Thymus (tissue), 11 donors: Measurements from ENCODE around the gene CLEC4F. TPM values are rescaled to one million over a fixed set of nuclear protein-coding genes. Genes with fewer than 3 reads are reported as not detected.

Source experiments
- DNase-seq, 9 donors: peaks; one replicate each; pipeline ENCODE4 v3.0.0-alpha.2; 2013; ENCODE audit warnings: low spot score in 9 of 9, low read depth in 6 of 9, missing footprints in 1 of 9
- H3K27ac ChIP-seq, 2 donors: one replicate each; pipeline ENCODE4 v1.5.1; 2013; ENCODE audit warnings: control low read depth in 1 of 2, low read depth in 1 of 2, low read length in 1 of 2, mild to moderate bottlenecking in 1 of 2, moderate library complexity in 1 of 2
- H3K27me3 ChIP-seq, 2 donors: one replicate each; pipeline ENCODE4 v1.5.1; 2013; ENCODE audit warnings: low read length in 1 of 2; ENCODE audit not compliant: control insufficient read depth in 2 of 2, insufficient read depth in 1 of 2
- H3K36me3 ChIP-seq, 2 donors: one replicate each; pipeline ENCODE4 v1.5.1; 2013; ENCODE audit warnings: low read length in 1 of 2, mild to moderate bottlenecking in 1 of 2, moderate library complexity in 1 of 2; ENCODE audit not compliant: control insufficient read depth in 2 of 2, insufficient read depth in 2 of 2
- H3K4me1 ChIP-seq, 2 donors: one replicate each; pipeline ENCODE4 v1.5.1; 2013; ENCODE audit warnings: low read length in 2 of 2; ENCODE audit not compliant: control insufficient read depth in 2 of 2, insufficient read depth in 2 of 2
- H3K4me3 ChIP-seq, 2 donors: one replicate each; pipeline ENCODE4 v1.5.1; 2013; ENCODE audit warnings: low read length in 2 of 2, control low read depth in 1 of 2, mild to moderate bottlenecking in 1 of 2
- H3K9me3 ChIP-seq, 2 donors: one replicate each; pipeline ENCODE4 v1.5.1; 2013; ENCODE audit warnings: low read length in 1 of 2, mild to moderate bottlenecking in 1 of 2; ENCODE audit not compliant: control insufficient read depth in 2 of 2, insufficient read depth in 1 of 2
- WGBS: extraction: QIAGEN DNeasy Blood & Tissue Kit; methylation state at CpG from one replicate; pipeline ENCODE4 v1.1.7; 2013; 5-methylcytosine and 5-hydroxymethylcytosine counted together
- polyA plus RNA-seq: library from polyadenylated mRNA; stranded (reverse); fragments of 200-250 nt; gene quantifications from one replicate; pipeline ENCODE4 v1.2.3, GENCODE V29; 2013
- total RNA-seq: library from RNA; stranded (reverse); fragments of 120-200 nt; gene quantifications from one replicate; pipeline ENCODE4 v1.2.4, GENCODE V29; 2013
- donor health status: healthy.

The CLEC4F gene
- total and polyA plus RNA-seq, 2 donors = 0.09 to 0.25 TPM

DNA sequence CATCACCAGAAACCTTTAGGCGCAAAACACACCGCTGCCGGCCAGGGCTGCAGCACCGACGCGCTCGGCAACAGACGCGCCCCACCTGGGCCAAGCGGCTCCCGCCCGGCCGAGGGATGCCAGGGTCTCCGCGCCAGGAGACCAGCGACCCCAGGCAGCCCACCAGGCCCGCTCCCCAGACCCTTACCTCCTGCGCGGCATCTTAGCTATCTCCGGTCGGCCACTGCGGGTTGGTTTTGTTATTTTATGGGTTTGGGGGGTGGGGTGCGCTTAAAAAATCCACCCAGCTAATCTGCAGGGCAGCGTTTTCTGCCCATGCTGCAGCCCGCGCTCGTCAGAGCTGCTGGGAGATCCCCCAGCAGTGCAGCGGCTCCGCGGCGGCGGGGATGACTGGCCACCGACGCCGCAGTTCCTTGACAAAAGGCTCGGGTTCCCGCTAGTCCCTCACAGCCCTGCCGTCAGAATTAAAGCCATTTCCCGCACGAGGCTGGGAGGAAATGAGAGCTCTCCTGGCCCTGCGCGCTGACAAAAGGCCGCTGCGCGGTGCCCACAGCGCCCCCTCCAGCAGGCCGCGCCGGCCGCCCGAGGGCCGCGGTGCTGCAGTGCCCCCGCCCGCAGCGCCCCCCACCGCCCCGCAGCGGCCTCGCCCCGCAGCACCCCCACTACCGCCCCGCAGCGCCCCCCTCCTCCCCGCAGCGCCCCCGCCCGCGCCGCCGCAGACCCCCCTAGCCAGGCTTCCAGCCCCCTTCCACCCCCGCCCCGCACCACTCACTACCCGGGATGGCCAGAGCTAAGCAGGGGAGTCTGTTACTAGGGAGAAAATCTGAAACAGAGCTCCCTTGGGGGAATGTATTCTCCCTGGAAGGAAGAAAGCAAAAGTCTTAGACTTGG lies 52.5 kb downstream of the CLEC4F start, which contains the start of gene ADD2:
TSS of gene ADD2 (minus strand) at position 502 of the 891 bp plus-strand sequence. CDS start 61,792 bp downstream, outside the sequence.
- Histone ChIP-seq H3K9me3 (no peaks in the 10 kb centered on the region), H3K27me3 (peaks cover 25 to 82% of the 10 kb centered on the region in 2 donors), H3K4me1 (peaks cover 8 to 10% of the 10 kb centered on the region in 2 donors), H3K4me3 (peak within 1 kb of the TSS in 1 of 2 donors; percentile 37), H3K36me3 (no peaks in the 10 kb centered on the region), H3K27ac (no peak within 1 kb of the TSS)
- peak in 1 of 9 donors; percentile 15 for DNase-seq
- WGBS = 3% methylated on average over 73 of the region's 74 CpGs

DNA sequence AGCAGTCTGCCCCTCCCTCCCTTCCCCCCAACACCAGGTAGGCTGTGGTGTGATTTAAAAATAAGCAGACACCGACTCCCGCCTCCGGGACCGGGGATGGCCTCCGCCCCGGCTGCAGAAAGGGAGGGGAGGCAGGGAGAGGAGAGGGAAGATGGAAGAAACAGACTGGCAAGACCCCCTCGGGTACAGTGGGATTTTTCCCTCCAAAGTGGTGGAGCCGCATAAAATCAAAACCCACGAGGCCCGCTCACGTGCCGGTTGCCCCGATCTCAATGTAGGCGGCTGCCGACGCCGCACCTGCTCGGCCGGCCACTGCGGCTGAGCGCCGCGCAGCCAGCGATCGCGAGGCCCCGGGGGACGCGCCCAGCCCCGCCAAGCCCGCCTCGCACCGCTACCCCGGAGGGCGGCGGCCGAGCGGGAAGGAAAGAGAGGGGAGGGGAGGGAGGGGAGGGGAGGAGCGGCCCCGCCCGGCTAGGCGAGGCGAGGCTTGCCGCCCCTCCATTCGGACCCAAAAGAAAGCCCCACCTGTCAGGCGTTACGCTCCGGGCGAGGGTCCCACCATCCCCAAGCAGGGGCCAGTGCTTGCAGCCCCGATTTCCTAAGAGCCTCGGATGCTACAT lies 53.2 kb downstream of the CLEC4F start:
- peak overlapping the region in 1 of 2 donors; percentile 37 for H3K4me3 ChIP-seq
- no peak for DNase-seq
- no peaks in the 10 kb centered on the region for H3K9me3 ChIP-seq
- H3K27me3 ChIP-seq = peaks cover 25 to 81% of the 10 kb centered on the region in 2 donors
- no peak overlapping the region for H3K27ac ChIP-seq
- H3K36me3 ChIP-seq = no peaks in the 10 kb centered on the region
- 2% methylated on average over 51 of the region's 51 CpGs for WGBS
- peaks cover 8 to 10% of the 10 kb centered on the region in 2 donors for H3K4me1 ChIP-seq

DNA sequence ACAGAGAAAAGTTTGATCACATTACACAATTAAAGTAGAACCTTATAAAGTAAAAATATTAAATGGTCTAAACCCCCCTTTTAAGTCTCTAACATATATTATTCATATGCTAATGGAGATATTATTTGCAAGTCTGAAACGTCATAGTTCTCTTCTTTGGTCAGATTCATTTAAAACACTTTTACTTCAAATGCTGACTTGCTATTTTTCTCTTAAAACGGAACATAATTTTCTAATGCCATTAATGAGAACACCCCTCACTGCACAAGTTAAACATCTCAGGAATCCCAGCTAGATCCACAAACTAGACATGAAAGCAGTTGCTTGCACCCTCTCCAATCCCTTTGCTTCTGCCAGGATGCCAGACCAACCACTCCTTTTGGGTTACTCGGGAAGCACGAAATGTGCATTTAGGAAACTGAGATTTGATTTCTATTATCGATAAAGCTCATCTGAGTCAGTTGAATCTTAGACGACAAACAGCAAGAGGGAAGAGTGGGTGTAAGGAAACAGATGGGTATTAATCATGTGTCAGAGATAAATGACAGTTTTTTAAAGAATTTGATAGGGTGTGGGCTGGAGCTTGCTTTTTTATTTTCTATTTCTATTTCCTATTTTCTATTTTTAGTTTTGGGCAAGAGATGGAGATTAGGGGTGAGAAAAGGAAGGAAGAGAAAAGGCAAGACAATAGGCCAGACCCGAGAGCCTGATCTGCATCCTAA lies 53.9 kb downstream of the CLEC4F start:
- Histone ChIP-seq H3K27ac (no peak overlapping the region), H3K36me3 (no peaks in the 10 kb centered on the region), H3K9me3 (no peaks in the 10 kb centered on the region), H3K4me3 (no peak overlapping the region), H3K4me1 (peaks cover 8 to 10% of the 10 kb centered on the region in 2 donors), H3K27me3 (peaks cover 25 to 75% of the 10 kb centered on the region in 2 donors)
- no peak for DNase-seq
- WGBS = 8% methylated on average over 7 of the region's 7 CpGs

DNA sequence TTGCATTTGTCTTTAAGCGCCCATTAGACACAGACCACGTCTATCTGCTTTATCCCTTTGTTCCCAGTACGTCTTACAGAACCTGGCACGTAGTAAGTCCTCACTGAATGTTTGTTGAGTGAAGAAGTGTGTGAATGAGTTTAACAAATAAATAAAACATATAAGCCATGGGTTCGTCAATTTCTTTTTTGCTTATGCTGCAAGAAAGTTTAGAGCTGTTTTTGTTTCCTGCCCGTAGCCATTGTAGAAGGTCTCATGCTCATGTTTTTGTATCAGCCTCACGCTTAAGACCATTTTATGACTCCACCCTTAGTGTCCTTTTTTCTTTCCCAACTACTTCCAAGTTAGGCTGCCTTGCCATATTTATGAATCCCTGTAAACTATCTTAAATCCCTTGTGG lies 54.9 kb downstream of the CLEC4F start:
- Histone ChIP-seq H3K27me3 (peaks cover 25 to 66% of the 10 kb centered on the region in 2 donors), H3K4me1 (peaks cover 8 to 10% of the 10 kb centered on the region in 2 donors), H3K27ac (no peak overlapping the region), H3K4me3 (no peak overlapping the region), H3K36me3 (no peaks in the 10 kb centered on the region), H3K9me3 (no peaks in the 10 kb centered on the region)
- no peak for DNase-seq
- WGBS = 94% methylated on average over 7 of the region's 7 CpGs

DNA sequence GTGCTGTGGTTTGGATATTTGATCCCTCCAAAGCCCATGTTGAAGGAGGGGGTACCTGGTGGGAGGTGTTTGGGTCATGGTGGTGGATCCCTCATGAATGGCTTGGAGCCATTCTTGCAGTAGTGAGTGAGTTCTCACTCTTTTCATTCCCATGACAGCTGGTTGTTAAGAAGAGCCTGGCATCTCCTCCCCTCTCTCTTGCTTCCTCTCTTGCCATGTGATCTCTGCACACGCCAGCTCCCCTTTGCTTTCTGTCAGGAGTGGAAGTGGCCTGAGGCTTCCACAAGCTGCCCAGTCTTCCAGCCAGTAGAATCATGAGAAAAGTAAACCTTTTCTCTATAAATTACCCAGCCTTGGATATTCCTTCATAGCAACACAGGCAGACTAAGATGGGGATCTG lies 61.0 kb downstream of the CLEC4F start:
- no peak overlapping the region for H3K27ac ChIP-seq
- 69% methylated on average over 1 of the region's 1 CpG for WGBS
- no peak overlapping the region for H3K4me3 ChIP-seq
- H3K4me1 ChIP-seq = no peaks in the 10 kb centered on the region
- H3K27me3 ChIP-seq = peaks cover 0 to 14% of the 10 kb centered on the region in 2 donors
- DNase-seq = no peak
- no peaks in the 10 kb centered on the region for H3K9me3 ChIP-seq
- H3K36me3 ChIP-seq = no peaks in the 10 kb centered on the region

Other genes starting within 250 kb of the CLEC4F start
- 0.90 TPM for gene ADD2, start 52.4 kb downstream of the CLEC4F start, total RNA-seq
- 0.46 TPM for gene ADD2, start 52.4 kb downstream of the CLEC4F start, polyA plus RNA-seq
- not detected for gene FIGLA, start 30.0 kb downstream of the CLEC4F start, total RNA-seq
- gene FIGLA, start 30.0 kb downstream of the CLEC4F start, polyA plus RNA-seq = 0.11 TPM
- gene CD207, start 15.2 kb upstream of the CLEC4F start, total RNA-seq = 0.99 TPM
- gene CD207, start 15.2 kb upstream of the CLEC4F start, polyA plus RNA-seq = 2.6 TPM
- not detected for gene VAX2, start 80.0 kb upstream of the CLEC4F start, total RNA-seq
- 0.14 TPM for gene VAX2, start 80.0 kb upstream of the CLEC4F start, polyA plus RNA-seq
- 0.19 TPM for gene ATP6V1B1, start 115.3 kb upstream of the CLEC4F start, total RNA-seq
- 1.4 TPM for gene ATP6V1B1, start 115.3 kb upstream of the CLEC4F start, polyA plus RNA-seq
- gene ANKRD53, start 158.0 kb upstream of the CLEC4F start, total RNA-seq = 0.14 TPM
- 0.71 TPM for gene ANKRD53, start 158.0 kb upstream of the CLEC4F start, polyA plus RNA-seq
- gene TEX261, start 174.3 kb upstream of the CLEC4F start, total RNA-seq = 11.9 TPM
- 14.8 TPM for gene TEX261, start 174.3 kb upstream of the CLEC4F start, polyA plus RNA-seq
- 93.2 TPM for gene NAGK, start 248.0 kb upstream of the CLEC4F start, total RNA-seq
- 206 TPM for gene NAGK, start 248.0 kb upstream of the CLEC4F start, polyA plus RNA-seq